ENCODE measurements around the gene GRB2. TPM values are rescaled to one million over a fixed set of nuclear protein-coding genes. Genes with fewer than 3 reads are reported as not detected.
A peak's percentile ranks its signal among the peaks of the same experiment; 100 is the strongest.

Gene GRB2
- total RNA-seq, 1 donor, result 68.8 TPM

- peak; percentile 88 for DNase-seq (ENCODE audit: insufficient read length, low spot score, missing footprints)
- no peak overlapping the region for H2AFZ ChIP-seq (ENCODE audit: low read length)
- peaks cover 7% of the 10 kb centered on the region for H3K36me3 ChIP-seq (ENCODE audit: insufficient read depth, low read length)
- peaks cover 40% of the 10 kb centered on the region for H3K4me1 ChIP-seq (ENCODE audit: insufficient read depth, low read length)
- H4K20me1 ChIP-seq (ENCODE audit: insufficient read depth, low read length), result peaks cover 24% of the 10 kb centered on the region
- H3K27ac ChIP-seq (ENCODE audit: low read depth, low read length), result peak overlapping the region; percentile 21
- TF ChIP-seq CTCF (IDR thresholded peaks at IDR 0.05; ENCODE audit: extremely low read depth, low read depth, low read length), result no peak
- no peaks in the 10 kb centered on the region for H3K27me3 ChIP-seq (ENCODE audit: insufficient read depth, low read length)
- H3K4me3 ChIP-seq (ENCODE audit: insufficient read depth, low read length), result no peak overlapping the region
- peak overlapping the region; percentile 22 for H3K4me2 ChIP-seq (ENCODE audit: insufficient read depth, low read length)
- H3K79me2 ChIP-seq (ENCODE audit: insufficient read depth, low read length), result peaks cover 91% of the 10 kb centered on the region
- no peaks in the 10 kb centered on the region for H3K9me3 ChIP-seq (ENCODE audit: low read depth, low read length)
Observed at GRCh38 chr17:75390982-75391381, 14.5 kb downstream of the GRB2 start.

GRCh38 chr17:75388476-75389030 is 16.9 kb downstream of the GRB2 start:
- peaks cover 26% of the 10 kb centered on the region for H3K4me1 ChIP-seq (ENCODE audit: insufficient read depth, low read length)
- H3K27me3 ChIP-seq (ENCODE audit: insufficient read depth, low read length), result no peaks in the 10 kb centered on the region
- DNase-seq (ENCODE audit: insufficient read length, low spot score, missing footprints), result no peak
- no peak overlapping the region for H3K4me2 ChIP-seq (ENCODE audit: insufficient read depth, low read length)
- H3K36me3 ChIP-seq (ENCODE audit: insufficient read depth, low read length), result peaks cover 7% of the 10 kb centered on the region
- peaks cover 32% of the 10 kb centered on the region for H4K20me1 ChIP-seq (ENCODE audit: insufficient read depth, low read length)
- H3K9me3 ChIP-seq (ENCODE audit: low read depth, low read length), result no peaks in the 10 kb centered on the region
- no peak overlapping the region for H3K4me3 ChIP-seq (ENCODE audit: insufficient read depth, low read length)
- peaks cover 94% of the 10 kb centered on the region for H3K79me2 ChIP-seq (ENCODE audit: insufficient read depth, low read length)
- no peak for TF ChIP-seq CTCF (IDR thresholded peaks at IDR 0.05; ENCODE audit: extremely low read depth, low read depth, low read length)
- H3K27ac ChIP-seq (ENCODE audit: low read depth, low read length), result no peak overlapping the region
- H2AFZ ChIP-seq (ENCODE audit: low read length), result no peak overlapping the region

- H3K79me2 ChIP-seq (ENCODE audit: insufficient read depth, low read length), result peaks cover 94% of the 10 kb centered on the region
- H3K9me3 ChIP-seq (ENCODE audit: low read depth, low read length), result no peaks in the 10 kb centered on the region
- no peak for TF ChIP-seq CTCF (IDR thresholded peaks at IDR 0.05; ENCODE audit: extremely low read depth, low read depth, low read length)
- H3K4me3 ChIP-seq (ENCODE audit: insufficient read depth, low read length), result no peak overlapping the region
- peaks cover 40% of the 10 kb centered on the region for H4K20me1 ChIP-seq (ENCODE audit: insufficient read depth, low read length)
- H2AFZ ChIP-seq (ENCODE audit: low read length), result no peak overlapping the region
- H3K36me3 ChIP-seq (ENCODE audit: insufficient read depth, low read length), result peaks cover 7% of the 10 kb centered on the region
- H3K27me3 ChIP-seq (ENCODE audit: insufficient read depth, low read length), result no peaks in the 10 kb centered on the region
- DNase-seq (ENCODE audit: insufficient read length, low spot score, missing footprints), result no peak
- no peak overlapping the region for H3K4me2 ChIP-seq (ENCODE audit: insufficient read depth, low read length)
- peaks cover 31% of the 10 kb centered on the region for H3K4me1 ChIP-seq (ENCODE audit: insufficient read depth, low read length)
- no peak overlapping the region for H3K27ac ChIP-seq (ENCODE audit: low read depth, low read length)
Observed at GRCh38 chr17:75387771-75388170, 17.7 kb downstream of the GRB2 start.

DNA sequence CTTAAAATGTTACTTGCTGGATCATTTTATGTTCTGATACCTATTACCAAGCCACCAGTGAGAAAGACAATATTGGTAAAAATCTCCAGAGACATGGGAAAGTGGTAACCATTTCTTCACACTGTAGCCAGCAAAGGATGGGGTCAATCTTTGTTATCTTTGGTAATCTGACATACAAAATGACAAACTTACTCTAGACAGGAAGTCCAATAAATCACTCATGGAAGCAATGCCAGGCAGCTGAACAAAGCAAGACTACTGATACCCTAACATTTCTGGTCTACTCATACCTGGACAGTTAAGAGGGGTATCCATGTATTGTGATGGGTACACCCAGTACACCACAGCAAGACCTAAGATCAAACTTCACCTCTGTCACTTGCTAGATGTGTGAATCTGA is 19.0 kb downstream of the GRB2 start:
- Histone ChIP-seq H3K27me3 (ENCODE audit: insufficient read depth, low read length) (no peaks in the 10 kb centered on the region), H3K4me3 (ENCODE audit: insufficient read depth, low read length) (no peak overlapping the region), H4K20me1 (ENCODE audit: insufficient read depth, low read length) (peaks cover 40% of the 10 kb centered on the region), H2AFZ (ENCODE audit: low read length) (no peak overlapping the region), H3K79me2 (ENCODE audit: insufficient read depth, low read length) (peaks cover 93% of the 10 kb centered on the region), H3K4me2 (ENCODE audit: insufficient read depth, low read length) (no peak overlapping the region), H3K4me1 (ENCODE audit: insufficient read depth, low read length) (peaks cover 18% of the 10 kb centered on the region), H3K9me3 (ENCODE audit: low read depth, low read length) (no peaks in the 10 kb centered on the region), H3K36me3 (ENCODE audit: insufficient read depth, low read length) (peaks cover 7% of the 10 kb centered on the region), H3K27ac (ENCODE audit: low read depth, low read length) (no peak overlapping the region)
- TF ChIP-seq CTCF (IDR thresholded peaks at IDR 0.05; ENCODE audit: extremely low read depth, low read depth, low read length), result no peak
- no peak for DNase-seq (ENCODE audit: insufficient read length, low spot score, missing footprints)

Measured in osteoblast (primary cell).